Gastrocnemius medialis (tissue), 4 donors: ENCODE data around the gene RPL28.

Experiments
- CTCF ChIP-seq, 5 experiments: fragments of 450-650 bp in 3 of 5; fragments of 200-600 bp in 2 of 5; sonication (generic) in 2 of 5; IDR thresholded peaks in 4 of 5; conservative IDR thresholded peaks in 1 of 5; 1 replicate in 4 of 5; 2 replicates in 1 of 5; pipeline ENCODE4 v1.5.1; 2016 to 2019; ENCODE audit warnings: antibody characterized with exemption in 5 of 5, mild to moderate bottlenecking in 3 of 5, moderate library complexity in 3 of 5
- POLR2A ChIP-seq, 2 donors: fragments of 450-650 bp; IDR thresholded peaks; one replicate each; pipeline ENCODE4 v1.6.1; 2017; ENCODE audit warnings: antibody characterized with exemption in 2 of 2, mild to moderate bottlenecking in 2 of 2, moderate library complexity in 2 of 2

GRCh38 chr19:55423225-55424005 lies 37.7 kb downstream of the RPL28 start:
- TF ChIP-seq CTCF (IDR thresholded peaks at IDR 0.05 in 4 of 5, conservative IDR thresholded peaks at IDR 0.05 in 1 of 5) (no peak), POLR2A (IDR thresholded peaks at IDR 0.05) (no peak)
